Measurements from ENCODE around the gene NEURL2. TPM values are rescaled to one million over a fixed set of nuclear protein-coding genes. Genes with fewer than 3 reads are reported as not detected.
"Not testable (repeated sequence)": the region's sequence is repeated elsewhere in the genome, so short reads cannot be mapped to it uniquely, and the experiment has no call there.

NEURL2 gene
- total RNA-seq, 1 experiment from 2014 or later = 2.3 TPM

- TF ChIP-seq CTCF (conservative IDR thresholded peaks at IDR 0.05; ENCODE audit: low read depth, low read length) (no peak), EZH2 (IDR thresholded peaks at IDR 0.05; ENCODE audit: low read length, unreplicated experiment) (no peak), EZH2phosphoT487 (IDR thresholded peaks at IDR 0.05; ENCODE audit: borderline replicate concordance, low read length) (no peak)
- CTCF ChIA-PET = no interaction called here
Measured at GRCh38 chr20:45902199-45902701, 11.2 kb upstream of the NEURL2 start.

GRCh38 chr20:45901332-45901731 is 10.3 kb upstream of the NEURL2 start:
- H2AFZ ChIP-seq (ENCODE audit: low read length); POLR2A ChIA-PET (ENCODE audit: unreplicated experiment); H3K9me3 ChIP-seq (ENCODE audit: low read length); H3K27me3 ChIP-seq (ENCODE audit: low read length); H3K9ac ChIP-seq (ENCODE audit: low read length); CTCF ChIA-PET; H3K4me2 ChIP-seq (ENCODE audit: low read length); H3K36me3 ChIP-seq (ENCODE audit: low read depth, low read length); H3K27ac ChIP-seq (ENCODE audit: low read length); intact Hi-C loops (cut with micrococcal nuclease); ATAC-seq; DNase-seq; H3K9me2 ChIP-seq (replicated peaks; ENCODE audit: low read length); H4K20me1 ChIP-seq (ENCODE audit: low read length); H3F3A ChIP-seq (ENCODE audit: low read length, unreplicated experiment); H3K79me2 ChIP-seq (ENCODE audit: low read length); BruUV-seq (replicated peaks); H3K4me3 ChIP-seq (ENCODE audit: low read length): not testable (repeated sequence)
- peaks cover 15% of the 10 kb centered on the region for H3K4me1 ChIP-seq (ENCODE audit: insufficient read depth, low read length)

More at GRCh38 chr20:45902199-45902701, 11.2 kb upstream of the NEURL2 start:
- Histone ChIP-seq H3F3A (ENCODE audit: low read length, unreplicated experiment) (peaks cover 4% of the 10 kb centered on the region), H3K4me3 (ENCODE audit: low read length) (no peak overlapping the region), H3K4me2 (ENCODE audit: low read length) (no peak overlapping the region), H3K4me1 (ENCODE audit: insufficient read depth, low read length) (peaks cover 17% of the 10 kb centered on the region), H3K9me3 (ENCODE audit: low read length) (no peaks in the 10 kb centered on the region), H4K20me1 (ENCODE audit: low read length) (no peaks in the 10 kb centered on the region), H3K27ac (ENCODE audit: low read length) (no peak overlapping the region), H3K36me3 (ENCODE audit: low read depth, low read length) (peaks cover 1% of the 10 kb centered on the region; the same call in 1 of the 2 replicates), H3K9ac (ENCODE audit: low read length) (no peak overlapping the region), H2AFZ (ENCODE audit: low read length) (no peak overlapping the region), H3K79me2 (ENCODE audit: low read length) (no peaks in the 10 kb centered on the region), H3K27me3 (ENCODE audit: low read length) (no peaks in the 10 kb centered on the region), H3K9me2 (replicated peaks; ENCODE audit: low read length) (no peaks in the 10 kb centered on the region)
- POLR2A ChIA-PET (ENCODE audit: unreplicated experiment) = no interaction called here
- intact Hi-C loops (cut with micrococcal nuclease) = no loop called here
- BruUV-seq (replicated peaks) = no TSS peak
- ATAC-seq (no peak), DNase-seq (no peak)

GRCh38 chr20:45899046-45899835 is 8.2 kb upstream of the NEURL2 start:
- Histone ChIP-seq H3K4me2 (ENCODE audit: low read length) (no peak overlapping the region), H3K9me3 (ENCODE audit: low read length) (no peaks in the 10 kb centered on the region), H3F3A (ENCODE audit: low read length, unreplicated experiment) (no peaks in the 10 kb centered on the region), H2AFZ (ENCODE audit: low read length) (no peak overlapping the region), H3K36me3 (ENCODE audit: low read depth, low read length) (peaks cover 11% of the 10 kb centered on the region; the same call in 1 of the 2 replicates), H3K79me2 (ENCODE audit: low read length) (no peaks in the 10 kb centered on the region), H3K9me2 (replicated peaks; ENCODE audit: low read length) (no peaks in the 10 kb centered on the region), H4K20me1 (ENCODE audit: low read length) (no peaks in the 10 kb centered on the region), H3K27ac (ENCODE audit: low read length) (no peak overlapping the region), H3K9ac (ENCODE audit: low read length) (no peak overlapping the region), H3K4me3 (ENCODE audit: low read length) (no peak overlapping the region), H3K27me3 (ENCODE audit: low read length) (no peaks in the 10 kb centered on the region), H3K4me1 (ENCODE audit: insufficient read depth, low read length) (no peaks in the 10 kb centered on the region)
- intact Hi-C loops (cut with micrococcal nuclease) = no loop called here
- no peak for ATAC-seq
- no TSS peak for BruUV-seq (replicated peaks)
- TF ChIP-seq EZH2 (IDR thresholded peaks at IDR 0.05; ENCODE audit: low read length, unreplicated experiment) (no peak), EZH2phosphoT487 (IDR thresholded peaks at IDR 0.05; ENCODE audit: borderline replicate concordance, low read length) (no peak), CTCF (conservative IDR thresholded peaks at IDR 0.05; ENCODE audit: low read depth, low read length) (no peak)
- ChIA-PET CTCF (no interaction called here), POLR2A (ENCODE audit: unreplicated experiment) (no interaction called here)
- DNase-seq = no peak
